Measurements from ENCODE around the gene PTPN14.
A peak's percentile ranks its signal among the peaks of the same experiment; 100 is the strongest.

Gene PTPN14

DNA sequence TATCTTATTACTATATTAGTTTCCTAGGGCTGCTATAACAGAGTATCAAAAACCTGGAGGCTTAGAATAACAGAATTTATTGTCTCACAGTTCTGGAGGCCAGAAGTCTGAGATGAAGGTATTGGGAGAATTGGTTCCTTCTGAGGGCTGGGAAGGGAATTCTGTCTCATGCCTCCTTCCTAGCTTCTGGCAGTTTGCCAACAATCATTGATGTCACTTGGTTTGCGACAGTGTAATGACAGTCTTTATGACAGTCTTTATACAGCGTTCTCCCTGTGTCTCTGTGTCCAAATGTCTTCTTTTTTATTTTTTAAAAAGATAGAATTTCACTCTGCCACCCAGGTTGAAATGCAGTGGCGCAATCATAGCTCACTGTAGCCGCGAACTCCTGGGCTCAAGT, 35.8 kb upstream of the PTPN14 start:
- no peak for DNase-seq
- WGBS (ENCODE audit: extremely low coverage, insufficient coverage, low lambda C conversion rate), result no CpG with 5 or more reads among the region's 5 CpGs
- no peak overlapping the region for H3K4me2 ChIP-seq (ENCODE audit: low read length)

DNA sequence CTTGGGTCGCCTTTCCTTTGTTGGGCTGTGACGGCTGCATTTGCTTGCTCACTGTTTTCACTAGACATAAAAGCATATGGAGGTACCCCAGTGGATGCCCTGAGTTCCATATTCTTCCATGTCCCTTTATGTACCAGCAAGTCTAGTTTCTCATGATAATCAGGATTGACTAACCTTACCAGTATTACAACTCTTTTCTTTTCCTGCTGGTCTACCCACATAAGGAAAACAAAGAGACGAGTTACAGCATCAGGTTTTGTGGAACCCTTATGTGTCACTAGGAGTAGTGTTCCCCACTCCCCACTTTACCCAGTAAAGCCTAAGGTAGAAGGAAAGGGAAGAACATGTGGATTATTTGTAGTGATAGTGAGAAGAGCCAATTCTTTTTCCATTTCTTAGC, 35.2 kb upstream of the PTPN14 start:
- WGBS (ENCODE audit: extremely low coverage, insufficient coverage, low lambda C conversion rate), result no CpG with 5 or more reads among the region's 3 CpGs

More for the DNA sequence above, 35.8 kb upstream of the PTPN14 start:
- no peak overlapping the region for H3K9ac ChIP-seq (ENCODE audit: low read length)
- H3K27ac ChIP-seq (ENCODE audit: low read depth, low read length), result no peak overlapping the region
- H2AK5ac ChIP-seq (ENCODE audit: low read length), result no peak overlapping the region
- no peak overlapping the region for H2BK120ac ChIP-seq (ENCODE audit: low read depth, low read length)
- no peak overlapping the region for H3K23ac ChIP-seq (ENCODE audit: low read length)
- H4K5ac ChIP-seq (ENCODE audit: low read length), result no peak overlapping the region
- no peak overlapping the region for H2BK15ac ChIP-seq (replicated peaks; ENCODE audit: low read depth)
- H3K79me1 ChIP-seq (ENCODE audit: low read length), result no peaks in the 10 kb centered on the region
- H3K27me3 ChIP-seq (ENCODE audit: insufficient read depth, low read length, poor library complexity), result no peaks in the 10 kb centered on the region
- no peaks in the 10 kb centered on the region for H3K79me2 ChIP-seq (ENCODE audit: control insufficient read depth, insufficient read depth, low read length)
- H3K56ac ChIP-seq (ENCODE audit: low read length), result no peak overlapping the region
- no peak overlapping the region for H3K4me3 ChIP-seq (ENCODE audit: low read length)
- H3K4me1 ChIP-seq (ENCODE audit: control insufficient read depth, low read depth, low read length), result peaks cover 3% of the 10 kb centered on the region
- H3K18ac ChIP-seq (ENCODE audit: low read length), result no peak overlapping the region
- H3K4ac ChIP-seq (ENCODE audit: low read depth, low read length), result peak overlapping the region; percentile 66
- no peak overlapping the region for H4K8ac ChIP-seq (ENCODE audit: low read depth, low read length)
- no peaks in the 10 kb centered on the region for H3K36me3 ChIP-seq (ENCODE audit: control insufficient read depth, insufficient read depth, low read length)
- H2BK5ac ChIP-seq (ENCODE audit: low read length), result no peak overlapping the region

GRCh38 chr1:214584805-214585766, 33.7 kb upstream of the PTPN14 start:
- DNase-seq, result peak; percentile 72

More for the DNA sequence above, 35.2 kb upstream of the PTPN14 start:
- no peaks in the 10 kb centered on the region for H3K27me3 ChIP-seq (ENCODE audit: insufficient read depth, low read length, poor library complexity)
- H3K4me3 ChIP-seq (ENCODE audit: low read length), result no peak overlapping the region
- no peak overlapping the region for H3K4ac ChIP-seq (ENCODE audit: low read depth, low read length)
- no peak overlapping the region for H3K18ac ChIP-seq (ENCODE audit: low read length)
- H3K36me3 ChIP-seq (ENCODE audit: control insufficient read depth, insufficient read depth, low read length), result no peaks in the 10 kb centered on the region
- H3K23ac ChIP-seq (ENCODE audit: low read length), result no peak overlapping the region
- no peak overlapping the region for H2AK5ac ChIP-seq (ENCODE audit: low read length)
- H2BK5ac ChIP-seq (ENCODE audit: low read length), result no peak overlapping the region
- no peak overlapping the region for H3K56ac ChIP-seq (ENCODE audit: low read length)
- no peaks in the 10 kb centered on the region for H3K79me1 ChIP-seq (ENCODE audit: low read length)
- H3K27ac ChIP-seq (ENCODE audit: low read depth, low read length), result no peak overlapping the region
- H3K4me2 ChIP-seq (ENCODE audit: low read length), result no peak overlapping the region
- no peak overlapping the region for H2BK120ac ChIP-seq (ENCODE audit: low read depth, low read length)
- H4K8ac ChIP-seq (ENCODE audit: low read depth, low read length), result no peak overlapping the region
- peaks cover 8% of the 10 kb centered on the region for H3K4me1 ChIP-seq (ENCODE audit: control insufficient read depth, low read depth, low read length)
- H3K79me2 ChIP-seq (ENCODE audit: control insufficient read depth, insufficient read depth, low read length), result no peaks in the 10 kb centered on the region
- no peak for DNase-seq
- H2BK15ac ChIP-seq (replicated peaks; ENCODE audit: low read depth), result no peak overlapping the region
- no peak overlapping the region for H3K9ac ChIP-seq (ENCODE audit: low read length)
- no peak overlapping the region for H4K5ac ChIP-seq (ENCODE audit: low read length)

DNA sequence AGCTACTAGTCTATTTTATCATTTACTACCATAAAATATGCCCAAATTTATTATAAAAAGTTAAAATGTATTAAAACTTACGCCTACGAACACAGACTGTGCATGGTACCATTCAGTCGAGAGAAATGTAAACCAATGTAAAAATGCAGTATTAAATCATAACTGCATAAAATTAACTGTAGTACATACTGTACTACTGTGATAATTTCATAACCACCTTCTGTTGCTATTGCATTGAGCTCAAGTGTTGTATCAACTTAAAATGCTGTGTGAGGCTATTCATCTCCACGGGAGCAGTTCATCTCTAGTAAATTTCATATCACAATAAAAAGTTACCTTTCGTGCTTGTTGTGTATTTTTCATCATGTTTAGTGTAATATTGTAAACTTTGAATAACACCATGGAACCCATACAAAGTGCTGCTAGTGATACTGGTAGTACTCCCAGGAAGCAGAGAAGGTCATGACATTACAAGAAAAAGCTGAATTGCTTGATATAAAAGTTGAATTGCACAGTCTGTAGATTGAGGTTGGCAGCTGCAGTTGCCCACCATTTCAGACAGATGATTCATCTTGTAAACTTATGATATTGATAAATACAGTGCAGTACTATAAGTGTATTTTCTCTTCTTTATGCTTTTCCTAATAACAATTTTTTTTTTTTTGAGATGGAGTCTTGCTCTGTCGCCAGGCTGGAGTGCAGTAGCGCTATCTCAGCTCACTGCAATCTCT, 32.6 kb upstream of the PTPN14 start:
- WGBS (ENCODE audit: extremely low coverage, insufficient coverage, low lambda C conversion rate), result no CpG with 5 or more reads among the region's 7 CpGs
- no peak overlapping the region for H2AK5ac ChIP-seq (ENCODE audit: low read length)

More at GRCh38 chr1:214584805-214585766, 33.7 kb upstream of the PTPN14 start:
- H3K4me1 ChIP-seq (ENCODE audit: control insufficient read depth, low read depth, low read length), result peaks cover 8% of the 10 kb centered on the region
- H3K18ac ChIP-seq (ENCODE audit: low read length), result peak overlapping the region; percentile 84
- no peak overlapping the region for H3K4ac ChIP-seq (ENCODE audit: low read depth, low read length)
- no peaks in the 10 kb centered on the region for H3K27me3 ChIP-seq (ENCODE audit: insufficient read depth, low read length, poor library complexity)
- no peaks in the 10 kb centered on the region for H3K79me2 ChIP-seq (ENCODE audit: control insufficient read depth, insufficient read depth, low read length)
- no peak overlapping the region for H3K56ac ChIP-seq (ENCODE audit: low read length)
- no peak overlapping the region for H4K8ac ChIP-seq (ENCODE audit: low read depth, low read length)
- H2BK120ac ChIP-seq (ENCODE audit: low read depth, low read length), result no peak overlapping the region
- no peak overlapping the region for H3K9ac ChIP-seq (ENCODE audit: low read length)
- no peak overlapping the region for H2AK5ac ChIP-seq (ENCODE audit: low read length)
- H3K36me3 ChIP-seq (ENCODE audit: control insufficient read depth, insufficient read depth, low read length), result no peaks in the 10 kb centered on the region
- H2BK5ac ChIP-seq (ENCODE audit: low read length), result no peak overlapping the region
- no peak overlapping the region for H3K23ac ChIP-seq (ENCODE audit: low read length)
- H3K4me3 ChIP-seq (ENCODE audit: low read length), result no peak overlapping the region
- no peak overlapping the region for H4K5ac ChIP-seq (ENCODE audit: low read length)
- H3K79me1 ChIP-seq (ENCODE audit: low read length), result no peaks in the 10 kb centered on the region
- no peak overlapping the region for H3K4me2 ChIP-seq (ENCODE audit: low read length)
- H3K27ac ChIP-seq (ENCODE audit: low read depth, low read length), result no peak overlapping the region
- H2BK15ac ChIP-seq (replicated peaks; ENCODE audit: low read depth), result no peak overlapping the region
- WGBS (ENCODE audit: extremely low coverage, insufficient coverage, low lambda C conversion rate), result no CpG with 5 or more reads among the region's 1 CpG

DNA sequence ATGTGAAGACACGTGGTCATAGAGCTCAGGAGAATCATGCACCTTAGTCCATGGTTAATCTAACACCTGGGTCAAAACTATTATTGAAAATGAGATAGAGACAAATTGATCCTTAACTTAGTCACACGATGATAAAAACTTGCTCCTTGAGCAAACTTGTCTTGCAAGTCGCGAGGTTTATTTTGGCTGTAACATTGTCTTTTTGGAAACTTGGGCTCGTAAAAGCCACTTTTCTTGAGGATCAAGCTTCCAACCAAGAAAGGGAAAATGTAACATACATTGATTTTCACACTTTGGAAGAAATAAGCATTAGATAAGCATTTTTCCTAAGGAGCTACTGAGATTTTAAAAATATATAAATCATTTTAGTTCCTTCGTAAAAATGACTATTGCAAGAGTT, 31.7 kb upstream of the PTPN14 start:
- no peaks in the 10 kb centered on the region for H3K79me2 ChIP-seq (ENCODE audit: control insufficient read depth, insufficient read depth, low read length)
- H4K8ac ChIP-seq (ENCODE audit: low read depth, low read length), result no peak overlapping the region
- H3K56ac ChIP-seq (ENCODE audit: low read length), result no peak overlapping the region
- WGBS (ENCODE audit: extremely low coverage, insufficient coverage, low lambda C conversion rate), result no CpG with 5 or more reads among the region's 6 CpGs
- no peak overlapping the region for H3K27ac ChIP-seq (ENCODE audit: low read depth, low read length)
- no peak overlapping the region for H2AK5ac ChIP-seq (ENCODE audit: low read length)
- no peak for DNase-seq
- H3K23ac ChIP-seq (ENCODE audit: low read length), result no peak overlapping the region
- H2BK120ac ChIP-seq (ENCODE audit: low read depth, low read length), result no peak overlapping the region
- H3K4me2 ChIP-seq (ENCODE audit: low read length), result no peak overlapping the region
- H3K18ac ChIP-seq (ENCODE audit: low read length), result no peak overlapping the region
- H3K9ac ChIP-seq (ENCODE audit: low read length), result no peak overlapping the region
- no peak overlapping the region for H2BK5ac ChIP-seq (ENCODE audit: low read length)
- H3K4me1 ChIP-seq (ENCODE audit: control insufficient read depth, low read depth, low read length), result peaks cover 8% of the 10 kb centered on the region
- no peaks in the 10 kb centered on the region for H3K36me3 ChIP-seq (ENCODE audit: control insufficient read depth, insufficient read depth, low read length)
- H2BK15ac ChIP-seq (replicated peaks; ENCODE audit: low read depth), result no peak overlapping the region
- no peak overlapping the region for H4K5ac ChIP-seq (ENCODE audit: low read length)
- H3K4me3 ChIP-seq (ENCODE audit: low read length), result no peak overlapping the region
- H3K27me3 ChIP-seq (ENCODE audit: insufficient read depth, low read length, poor library complexity), result no peaks in the 10 kb centered on the region
- H3K79me1 ChIP-seq (ENCODE audit: low read length), result no peaks in the 10 kb centered on the region
- no peak overlapping the region for H3K4ac ChIP-seq (ENCODE audit: low read depth, low read length)

More for the DNA sequence above, 32.6 kb upstream of the PTPN14 start:
- Histone ChIP-seq H2BK15ac (replicated peaks; ENCODE audit: low read depth) (no peak overlapping the region), H3K36me3 (ENCODE audit: control insufficient read depth, insufficient read depth, low read length) (no peaks in the 10 kb centered on the region), H3K4me2 (ENCODE audit: low read length) (no peak overlapping the region), H3K27ac (ENCODE audit: low read depth, low read length) (no peak overlapping the region), H3K56ac (ENCODE audit: low read length) (no peak overlapping the region), H4K8ac (ENCODE audit: low read depth, low read length) (no peak overlapping the region), H3K27me3 (ENCODE audit: insufficient read depth, low read length, poor library complexity) (no peaks in the 10 kb centered on the region), H3K18ac (ENCODE audit: low read length) (no peak overlapping the region), H3K4me3 (ENCODE audit: low read length) (no peak overlapping the region), H3K4ac (ENCODE audit: low read depth, low read length) (no peak overlapping the region), H3K4me1 (ENCODE audit: control insufficient read depth, low read depth, low read length) (peaks cover 8% of the 10 kb centered on the region), H3K9ac (ENCODE audit: low read length) (no peak overlapping the region), H2BK5ac (ENCODE audit: low read length) (no peak overlapping the region), H4K5ac (ENCODE audit: low read length) (no peak overlapping the region), H3K79me2 (ENCODE audit: control insufficient read depth, insufficient read depth, low read length) (no peaks in the 10 kb centered on the region), H2BK120ac (ENCODE audit: low read depth, low read length) (no peak overlapping the region), H3K79me1 (ENCODE audit: low read length) (no peaks in the 10 kb centered on the region), H3K23ac (ENCODE audit: low read length) (no peak overlapping the region)
- no peak for DNase-seq
